Measurements from ENCODE around the gene GABARAPL1.

GRCh38 chr12:10218021-10218420 lies 5.3 kb downstream of the GABARAPL1 start:
- TF ChIP-seq HES2 (IDR thresholded peaks at IDR 0.05) (no peak), CTCF (IDR thresholded peaks at IDR 0.05) (no peak), RAD21 (conservative IDR thresholded peaks at IDR 0.05 in 1 of 2, IDR thresholded peaks at IDR 0.05 in 1 of 2) (no peak), RARB (CRISPR knock-in tag; IDR thresholded peaks at IDR 0.05) (no peak), MAZ (IDR thresholded peaks at IDR 0.05; ENCODE audit: borderline replicate concordance, low read depth, low read length) (no peak), RFX5 (IDR thresholded peaks at IDR 0.05) (no peak), MYC (IDR thresholded peaks at IDR 0.05; ENCODE audit: borderline replicate concordance, low read length) (no peak)
